KG1 (cell line): ENCODE results near the gene SORL1.
A peak's percentile ranks its signal among the peaks of the same experiment; 100 is the strongest.

ENCODE experiments used
- DNase-seq: peaks from one replicate; lab custom pipeline; 2025; lab: John Stamatoyannopoulos, UW

SORL1 gene

DNA sequence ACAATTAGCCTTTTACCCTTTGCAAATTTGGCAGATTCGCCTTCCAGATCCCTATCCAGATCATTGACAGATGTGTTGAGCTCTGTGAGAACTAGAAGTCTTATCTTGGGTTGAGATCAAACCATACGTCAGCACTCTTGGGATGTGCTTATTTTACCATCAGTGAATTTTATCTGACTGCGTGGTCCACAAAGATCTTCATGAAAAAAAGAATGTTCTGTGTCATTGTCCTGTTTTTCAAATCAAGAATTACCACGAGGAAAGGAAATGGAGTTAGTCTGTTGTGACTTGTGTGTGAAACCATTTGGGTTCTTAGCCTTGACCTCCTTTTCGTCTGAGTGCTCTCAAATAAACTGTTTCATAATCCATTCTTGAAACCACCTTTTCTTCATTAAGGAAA, 86.9 kb downstream of the SORL1 start:
- DNase-seq: no peak

DNA sequence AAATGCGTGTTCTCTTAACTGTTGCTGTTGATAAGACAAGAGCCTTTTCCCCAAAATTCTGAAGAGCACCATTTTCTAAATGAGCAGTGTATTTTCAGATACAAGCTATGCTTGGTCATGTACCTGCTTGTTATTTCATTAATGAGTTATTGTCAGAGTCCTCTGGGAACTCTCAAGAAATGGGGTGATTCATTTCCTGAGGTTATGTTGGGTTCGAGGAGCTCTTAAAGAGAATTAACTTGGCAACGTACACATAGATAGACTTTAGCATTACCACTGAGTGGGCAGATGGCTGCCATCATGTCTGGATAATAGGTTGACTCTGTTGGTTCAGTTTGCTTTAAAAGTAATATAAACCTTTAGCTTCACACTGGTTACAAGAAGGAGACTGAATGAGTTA, 88.5 kb downstream of the SORL1 start:
- no peak for DNase-seq

DNA sequence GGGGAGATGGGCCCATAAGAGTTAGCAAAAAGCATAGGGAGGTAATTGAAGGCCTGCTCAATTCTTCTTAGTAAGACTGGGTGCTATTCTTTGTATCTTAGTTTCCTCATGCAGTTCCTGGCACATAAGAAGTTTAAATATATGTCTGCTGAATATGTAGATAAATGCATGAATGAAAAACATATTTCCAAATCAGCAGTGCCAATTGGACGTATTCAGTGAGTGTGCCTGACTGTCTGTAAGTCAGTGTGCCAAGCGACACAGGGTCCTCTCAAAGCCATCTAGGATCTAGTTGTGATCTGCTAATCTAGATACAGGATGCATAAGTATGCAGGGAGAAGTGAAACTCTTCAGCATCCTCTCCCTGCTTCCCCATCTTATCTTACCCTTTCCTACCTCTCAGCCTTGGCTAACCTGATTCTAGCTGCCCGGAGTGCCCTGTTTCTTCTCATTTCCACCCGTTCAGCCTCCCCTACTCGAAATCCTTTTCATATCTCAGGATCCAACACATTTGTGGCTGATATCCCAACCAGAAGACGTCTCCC, 91.8 kb downstream of the SORL1 start:
- no peak for DNase-seq

DNA sequence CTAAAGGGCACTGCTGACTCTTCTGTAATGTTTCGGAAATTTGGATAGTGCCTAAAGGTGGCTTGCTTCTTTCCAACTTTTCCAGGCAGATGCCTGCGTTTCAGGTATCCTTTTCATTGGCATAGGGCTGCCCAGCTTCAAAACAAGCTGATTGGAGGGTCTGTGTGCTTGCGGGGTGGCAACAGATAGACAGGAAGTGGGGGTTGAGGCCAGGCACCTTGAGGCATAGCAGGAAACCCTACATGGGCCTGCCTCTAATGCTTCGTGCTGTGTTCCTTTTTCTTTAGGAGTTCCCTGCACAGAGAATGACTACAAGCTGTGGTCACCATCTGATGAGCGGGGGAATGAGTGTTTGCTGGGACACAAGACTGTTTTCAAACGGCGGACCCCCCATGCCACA, 92.8 kb downstream of the SORL1 start:
- DNase-seq: no peak

DNA sequence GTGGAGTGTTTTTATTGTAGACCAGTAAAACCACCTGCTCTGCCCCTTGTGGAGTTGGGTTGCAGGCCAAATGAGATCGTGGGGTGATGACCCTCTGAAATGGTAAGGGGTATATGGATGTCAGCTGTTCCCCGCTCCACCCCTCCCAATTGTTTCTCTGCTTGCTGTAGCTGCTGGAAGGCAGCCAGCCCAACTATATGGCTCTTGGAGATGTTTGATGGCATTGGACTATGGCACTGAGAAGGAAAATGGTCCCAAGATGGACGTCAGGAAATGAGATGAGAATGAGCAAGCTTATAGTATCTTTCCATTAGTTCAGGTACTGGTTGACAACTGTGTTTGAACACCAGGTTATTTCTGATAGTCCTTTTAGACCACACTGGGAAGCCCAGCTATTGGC, 95.5 kb downstream of the SORL1 start:
- DNase-seq: no peak

DNA sequence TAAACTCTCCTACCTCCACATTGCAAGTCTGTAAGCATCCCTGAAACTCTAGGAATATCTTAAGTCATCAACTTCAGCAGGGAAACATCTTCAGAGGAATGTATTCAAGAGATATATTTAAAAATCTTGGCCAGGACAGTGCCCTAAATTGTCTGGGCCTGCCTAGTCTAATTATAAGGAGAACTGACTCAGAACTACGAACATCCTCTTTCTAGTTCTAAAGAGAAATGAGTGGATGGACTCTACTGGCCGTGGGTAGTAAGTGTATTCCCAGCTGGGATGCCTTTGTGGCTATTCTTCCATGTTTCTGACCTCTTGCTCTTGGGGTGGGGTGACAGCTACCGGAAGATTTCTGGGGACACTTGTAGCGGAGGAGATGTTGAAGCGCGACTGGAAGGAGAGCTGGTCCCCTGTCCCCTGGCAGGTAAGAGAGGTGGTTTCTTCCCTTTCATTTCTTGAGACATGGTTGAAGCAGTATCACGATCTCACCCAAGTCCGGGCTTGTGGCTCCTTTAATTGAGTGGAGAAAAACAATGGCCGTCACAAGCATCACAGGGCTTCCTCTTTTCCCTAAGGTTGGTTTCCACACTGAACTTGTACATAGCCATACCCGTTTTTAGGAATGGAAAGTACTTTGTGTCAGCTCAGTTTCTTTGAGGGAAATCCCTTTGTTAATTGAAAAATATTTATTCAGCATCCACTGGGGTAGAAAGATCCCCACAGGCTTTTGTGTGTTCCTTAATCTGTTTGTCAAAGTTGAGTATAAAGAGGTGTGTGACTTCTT, 98.3 kb downstream of the SORL1 start:
- no peak for DNase-seq

DNA sequence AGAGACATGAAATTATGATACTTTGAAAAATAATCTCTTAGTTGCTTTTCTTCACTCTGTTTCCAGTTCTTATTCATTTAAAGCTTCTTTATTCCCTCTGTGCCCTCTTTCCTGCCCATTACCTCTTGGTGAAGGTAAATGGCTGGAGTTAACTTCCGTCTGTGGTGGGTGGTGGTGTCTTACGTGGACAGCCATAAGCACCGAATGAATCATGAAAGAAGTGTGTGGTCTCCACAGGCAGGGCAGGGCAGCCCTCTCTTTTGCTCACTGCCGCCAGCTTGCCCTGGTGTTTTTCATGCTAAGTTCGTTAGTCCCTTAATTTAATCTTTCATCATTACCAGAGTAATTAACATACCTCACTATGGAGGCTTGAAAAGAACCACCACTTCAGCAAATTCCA, 99.3 kb downstream of the SORL1 start:
- DNase-seq: no peak

DNA sequence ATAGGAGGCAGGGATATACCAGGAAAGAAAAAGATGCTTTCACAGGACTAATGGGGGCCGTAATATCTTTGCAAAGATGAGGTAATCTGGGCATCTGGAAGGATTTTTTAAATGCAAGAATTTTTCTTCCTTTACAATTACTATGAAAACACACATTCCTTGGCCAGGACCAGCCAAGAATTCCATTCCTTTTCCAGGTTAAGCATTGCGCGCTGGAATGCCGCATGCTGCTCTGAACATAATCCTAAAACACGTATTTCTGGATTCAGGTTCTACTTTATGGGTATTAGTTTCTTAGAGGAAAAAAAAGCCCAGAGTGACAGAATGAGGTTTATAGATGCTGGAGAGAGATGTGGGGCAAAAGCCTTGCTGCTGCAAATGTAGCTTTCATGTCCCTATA, 100.0 kb downstream of the SORL1 start:
- no peak for DNase-seq

DNA sequence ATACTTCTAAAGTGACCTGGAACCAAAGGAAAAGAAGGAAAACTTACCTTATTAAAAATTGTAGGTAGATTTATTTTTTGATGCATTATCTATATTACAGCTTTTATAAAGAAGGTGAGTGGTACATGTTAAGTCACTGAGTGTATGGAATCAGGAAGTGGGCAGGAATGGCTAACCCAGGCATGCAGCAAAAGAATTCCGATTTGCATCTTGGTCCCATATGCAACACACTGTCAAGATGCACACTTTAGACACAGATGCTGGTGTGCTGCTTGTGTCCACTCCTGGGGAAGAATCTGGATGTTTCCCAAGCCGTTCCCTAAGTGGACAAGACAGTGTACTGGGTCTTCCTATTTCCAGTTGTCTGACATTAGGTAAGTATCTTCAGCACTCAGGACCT, 100.5 kb downstream of the SORL1 start:
- DNase-seq: no peak

DNA sequence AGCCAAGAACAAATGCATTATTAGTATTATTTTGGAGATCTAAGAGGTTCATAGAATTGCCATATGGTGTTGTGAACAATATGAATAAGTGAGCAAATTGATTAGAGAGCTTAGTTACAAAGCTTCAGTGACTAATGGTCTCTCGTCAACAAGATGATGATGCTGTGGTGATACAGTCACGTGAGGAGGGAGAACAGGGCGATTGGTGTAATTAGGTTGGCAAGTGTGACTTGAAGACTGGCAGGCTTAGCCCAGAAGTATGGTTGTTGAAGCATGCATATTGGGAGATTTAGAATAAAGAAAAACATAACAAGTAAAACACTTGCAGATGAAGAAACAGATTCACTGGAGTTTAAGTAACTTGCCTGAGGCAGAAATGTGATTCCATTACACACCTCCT, 101.3 kb downstream of the SORL1 start:
- DNase-seq: no peak

DNA sequence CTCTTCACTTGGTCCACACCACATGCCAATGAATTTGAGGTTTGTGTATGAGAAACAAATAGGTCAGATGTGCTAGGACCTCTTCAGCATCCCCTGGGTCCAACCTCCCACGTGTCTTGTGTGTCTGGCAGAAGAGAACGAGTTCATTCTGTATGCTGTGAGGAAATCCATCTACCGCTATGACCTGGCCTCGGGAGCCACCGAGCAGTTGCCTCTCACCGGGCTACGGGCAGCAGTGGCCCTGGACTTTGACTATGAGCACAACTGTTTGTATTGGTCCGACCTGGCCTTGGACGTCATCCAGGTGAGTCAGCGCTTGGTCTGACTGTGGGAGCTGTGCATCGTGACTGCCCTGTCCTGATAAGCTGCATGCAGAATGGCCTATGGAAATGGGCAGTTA, 101.7 kb downstream of the SORL1 start:
- no peak for DNase-seq

DNA sequence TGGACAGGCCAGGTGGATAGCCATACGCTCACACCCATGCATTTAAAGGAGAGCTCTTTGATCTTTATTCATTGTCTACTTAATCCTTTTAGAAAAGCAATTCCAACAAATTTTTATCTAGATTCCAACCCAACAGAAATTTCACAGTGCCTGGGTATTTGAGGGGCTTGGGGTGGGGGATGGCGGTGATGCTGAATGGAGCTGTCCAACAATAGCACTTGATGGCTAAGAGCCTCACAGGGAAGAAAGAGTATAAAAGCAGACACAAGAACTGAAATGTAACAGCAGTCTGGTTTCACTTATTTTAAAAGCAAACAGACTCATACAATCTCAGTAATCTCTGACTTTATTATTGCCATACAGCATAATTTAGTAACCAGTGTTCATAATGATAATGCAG, 102.4 kb downstream of the SORL1 start:
- no peak for DNase-seq

DNA sequence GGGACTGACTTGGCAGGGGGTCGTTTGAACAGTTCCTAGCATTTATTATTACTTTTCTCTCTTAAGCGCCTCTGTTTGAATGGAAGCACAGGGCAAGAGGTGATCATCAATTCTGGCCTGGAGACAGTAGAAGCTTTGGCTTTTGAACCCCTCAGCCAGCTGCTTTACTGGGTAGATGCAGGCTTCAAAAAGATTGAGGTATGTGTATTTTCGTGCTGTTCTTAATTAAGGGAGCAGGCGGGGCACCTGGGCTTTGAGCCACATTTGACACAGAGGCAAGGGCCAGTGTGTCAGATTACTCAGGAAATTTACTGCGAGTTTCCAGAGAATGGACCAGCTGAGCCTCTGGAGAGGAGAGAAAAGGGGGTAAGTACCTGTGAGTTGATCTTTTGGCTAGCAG, 103.0 kb downstream of the SORL1 start:
- no peak for DNase-seq

DNA sequence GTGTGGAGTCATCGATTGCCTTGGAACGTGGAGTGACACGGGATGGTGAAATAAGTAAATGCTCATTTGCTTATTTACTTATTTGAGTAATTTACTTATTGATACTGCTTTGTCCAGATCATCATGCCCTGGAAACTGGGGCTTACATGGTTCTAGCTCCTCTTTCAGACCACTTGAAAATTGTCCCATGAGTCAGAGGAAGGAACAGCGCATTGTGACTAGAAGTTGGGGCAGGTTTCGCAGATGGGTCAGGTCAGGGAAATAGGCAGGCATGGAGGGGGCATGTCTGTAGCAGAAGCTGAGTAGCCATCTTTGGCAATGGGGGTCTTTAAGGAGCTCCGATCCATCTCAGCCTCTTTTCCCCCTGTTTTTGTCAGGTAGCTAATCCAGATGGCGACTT, 104.8 kb downstream of the SORL1 start:
- no peak for DNase-seq

DNA sequence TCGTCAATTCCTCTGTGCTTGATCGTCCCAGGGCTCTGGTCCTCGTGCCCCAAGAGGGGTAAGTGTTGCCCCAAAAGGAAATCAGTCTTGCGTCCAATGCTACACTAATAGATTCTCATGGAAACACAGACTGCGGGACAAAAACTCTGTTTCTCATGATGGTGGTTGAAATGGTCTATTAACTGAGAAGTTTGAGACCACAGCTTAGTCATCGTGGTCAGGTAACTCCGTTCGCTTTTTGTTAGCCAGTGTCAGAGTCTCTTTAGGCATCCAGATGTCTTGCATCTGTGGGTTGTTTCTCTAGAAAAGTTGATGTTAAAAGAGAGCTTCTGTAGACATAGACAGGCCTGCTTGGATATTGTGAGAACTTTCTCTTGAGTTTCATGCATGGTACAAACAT, 105.2 kb downstream of the SORL1 start:
- peak; percentile 15 for DNase-seq

DNA sequence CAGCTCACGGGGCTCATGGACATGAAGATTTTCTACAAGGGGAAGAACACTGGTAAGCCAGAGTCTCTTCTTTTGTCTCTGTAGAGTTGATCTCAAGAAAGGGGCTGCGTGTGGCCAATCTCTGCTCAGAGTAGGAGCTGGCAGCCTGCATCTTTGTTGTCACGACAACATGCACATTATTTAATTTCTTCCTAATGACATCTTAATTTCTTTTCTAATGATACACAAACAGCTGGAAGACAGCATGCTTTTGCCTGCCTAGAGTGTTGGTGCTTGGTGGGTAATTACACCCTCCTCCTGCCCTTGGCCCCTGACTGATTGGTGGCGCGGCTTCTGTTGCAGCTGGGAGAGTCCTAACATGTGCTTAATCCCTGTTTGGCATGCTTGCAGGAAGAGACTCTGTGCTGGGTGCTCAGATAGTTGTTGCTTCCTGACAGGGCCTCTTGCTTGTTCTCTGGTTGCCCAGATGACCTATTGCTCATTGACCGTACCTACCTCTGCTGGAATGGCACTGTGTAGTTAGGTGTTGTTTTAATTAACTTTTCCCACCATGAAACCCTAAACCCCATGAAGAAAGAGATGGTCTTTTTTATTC, 107.6 kb downstream of the SORL1 start:
- no peak for DNase-seq

DNA sequence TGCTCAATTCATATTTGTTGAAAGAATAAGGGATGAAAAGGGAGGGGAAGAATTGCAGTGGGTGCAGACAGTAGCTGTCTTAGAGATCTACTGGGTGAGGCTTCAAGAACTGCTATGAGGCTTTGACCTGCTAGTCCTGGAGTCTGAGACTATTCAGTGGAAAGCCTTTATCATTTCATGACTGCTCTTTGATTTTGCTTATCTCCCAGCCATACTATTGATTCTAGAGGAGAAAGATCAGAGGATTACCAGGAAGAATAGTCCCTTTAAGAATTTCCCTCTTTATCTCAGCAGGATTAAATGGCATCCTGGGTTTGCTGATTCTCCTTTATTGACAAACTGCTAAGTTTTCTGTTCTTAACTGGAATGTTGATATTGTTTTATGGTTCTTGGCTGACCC, 108.1 kb downstream of the SORL1 start:
- no peak for DNase-seq

DNA sequence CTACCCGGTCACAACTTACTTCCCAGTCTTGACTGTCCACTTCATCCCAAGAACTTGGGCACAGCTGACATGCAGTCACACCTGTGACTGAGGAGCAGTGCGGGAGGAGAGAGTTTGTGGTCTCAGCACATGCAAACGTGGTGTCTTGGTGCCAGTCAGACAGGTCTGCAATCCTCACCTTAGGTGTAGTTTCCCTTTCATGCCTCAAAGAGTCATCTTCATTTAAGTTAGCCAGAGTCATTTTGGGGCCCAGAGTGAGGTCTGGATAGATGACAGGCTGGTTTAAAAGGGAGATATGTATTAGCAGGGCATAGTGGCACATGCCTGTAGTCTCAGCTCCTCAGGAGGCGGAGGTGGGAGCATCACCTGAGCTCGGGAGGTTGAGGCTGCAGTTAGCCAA, 109.1 kb downstream of the SORL1 start:
- DNase-seq: no peak

DNA sequence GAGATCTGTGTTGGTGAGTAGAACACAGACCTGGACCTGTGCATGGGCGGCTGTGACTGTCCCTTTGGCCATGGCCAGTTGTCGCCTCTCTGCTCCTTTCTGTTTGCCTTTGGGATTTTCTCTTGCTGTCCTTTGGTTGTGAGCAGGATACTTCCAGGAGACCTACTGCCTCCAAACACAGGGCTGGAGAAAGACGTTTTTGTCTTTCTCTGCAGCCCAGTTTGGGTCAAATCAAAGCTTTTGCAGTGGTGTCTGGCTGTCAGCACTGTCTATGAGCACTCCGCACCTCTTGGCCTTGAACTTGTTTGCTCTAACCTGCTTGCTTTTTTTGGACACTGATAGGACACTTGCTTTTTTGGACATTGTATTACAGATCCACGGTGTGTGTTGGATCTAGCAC, 109.6 kb downstream of the SORL1 start:
- DNase-seq: no peak

DNA sequence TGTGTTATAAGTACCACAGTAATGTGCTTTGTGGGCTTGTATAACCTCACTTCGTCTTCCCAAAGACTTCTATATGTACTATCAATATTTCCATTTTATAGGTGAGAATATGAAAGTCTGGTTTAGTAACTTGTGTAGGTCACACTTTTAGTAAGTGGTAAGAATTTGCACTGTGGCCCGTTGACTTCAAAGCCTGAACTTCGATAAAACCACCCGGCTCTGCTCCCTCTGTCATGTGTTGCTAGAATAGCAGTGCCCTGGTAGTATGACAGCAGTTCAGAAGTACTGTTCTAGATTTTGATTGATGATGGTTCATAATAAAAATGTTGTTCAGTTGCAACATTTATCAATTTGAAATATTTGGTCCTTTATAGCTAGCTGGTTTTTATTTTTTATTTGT, 110.9 kb downstream of the SORL1 start:
- DNase-seq: no peak

DNA sequence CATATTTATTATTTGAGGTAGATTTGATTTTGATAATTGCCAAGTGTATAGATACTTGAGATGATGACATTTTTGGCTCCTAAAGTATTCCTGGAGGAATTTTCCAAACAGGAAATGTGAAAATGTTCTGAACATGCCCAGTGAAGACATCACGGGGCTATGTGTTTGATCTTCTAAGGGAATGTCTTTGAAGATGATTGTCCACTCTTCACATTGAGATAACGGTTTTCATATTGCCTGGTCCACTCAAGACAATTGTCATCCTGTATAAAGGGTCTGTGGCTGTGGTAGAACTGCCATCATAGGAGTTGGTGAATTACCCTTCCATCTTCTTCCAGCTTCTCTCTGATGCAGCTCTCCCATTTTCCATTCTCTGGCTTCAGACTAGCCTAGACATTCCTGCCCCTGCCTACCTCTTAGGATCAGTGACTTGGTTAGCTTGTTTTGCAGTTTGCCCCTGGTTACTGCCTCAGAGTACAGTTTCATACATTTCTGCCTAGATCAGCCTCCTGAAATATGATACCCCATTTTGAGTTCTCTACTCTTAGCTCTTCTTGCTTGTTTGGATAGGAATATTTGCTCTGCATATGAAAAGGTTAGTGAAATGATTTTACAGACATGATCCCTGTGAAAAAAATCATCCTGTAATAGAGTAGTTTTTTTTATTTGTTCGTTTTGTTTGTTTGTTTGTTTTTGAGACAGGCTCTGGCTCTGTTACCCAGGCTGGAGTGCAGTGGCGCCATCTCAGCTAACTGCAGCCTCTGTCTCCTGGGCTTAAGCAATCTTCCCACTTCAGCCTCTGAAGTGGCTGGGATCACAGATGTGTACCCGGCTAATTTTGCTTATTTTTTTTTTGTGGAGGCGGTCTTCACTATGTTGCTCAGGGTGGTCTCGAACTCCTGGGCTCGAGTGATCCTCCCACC, 112.0 kb downstream of the SORL1 start:
- no peak for DNase-seq

DNA sequence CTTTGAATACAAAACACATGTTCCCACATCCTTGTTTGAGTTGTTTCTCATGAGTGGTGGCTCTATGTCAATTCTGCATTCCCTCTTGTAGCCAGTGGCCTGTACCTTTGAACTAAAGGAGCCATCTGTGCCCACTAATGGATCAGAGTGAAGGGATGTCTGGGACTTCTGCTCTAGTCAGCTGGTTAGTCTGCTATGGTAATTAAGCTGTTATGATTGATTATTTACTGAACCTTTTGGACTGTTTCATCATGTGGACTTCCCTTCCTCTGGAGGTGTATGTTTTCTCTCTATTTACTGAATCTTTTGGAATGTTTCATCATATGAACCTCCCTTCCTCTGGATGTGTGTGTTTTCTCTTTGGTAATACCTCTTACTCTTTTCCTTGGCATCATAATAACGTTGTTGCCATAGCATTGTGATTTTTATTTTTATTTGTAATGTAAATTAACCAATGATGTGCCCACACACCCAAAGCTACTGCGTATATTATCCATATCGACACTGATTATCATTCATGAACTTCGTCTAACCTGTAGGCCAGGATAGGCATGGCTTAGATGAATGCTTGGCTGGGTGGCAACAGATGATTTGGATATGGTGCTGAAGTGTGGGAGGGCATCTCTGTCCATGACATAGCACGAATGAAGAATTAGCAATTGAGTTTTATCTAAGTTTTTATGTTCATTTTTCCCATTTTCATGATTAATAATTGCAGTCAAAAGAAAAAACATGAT, 113.0 kb downstream of the SORL1 start:
- no peak for DNase-seq
